K562 (cell line): Measurements from ENCODE around the gene TMEM108. TPM values are rescaled to one million over a fixed set of nuclear protein-coding genes. Genes with fewer than 3 reads are reported as not detected.

Source experiments
- ATAC-seq: fragments of 200-7000 bp; cut with Tn5 transposase; 3 replicates; pipeline ENCODE4 v1.9.1; 2020; ENCODE audit warnings: moderate library complexity
- BruUV-seq: library from RNA; stranded (reverse); fragments of 400-500 nt; replicated peaks from 2 replicates; lab custom pipeline; 2021; lab: Mats Ljungman, UMichigan
- CTCF ChIA-PET: fragments of 300-600 bp; formaldehyde crosslinking; extraction: SDS; loops from one replicate; lab custom pipeline; 2021; ENCODE audit warnings: low intra/inter-chr PET ratio; lab: Yijun Ruan, JAX
- POLR2A ChIA-PET: fragments of 300-600, 350-650 bp; sonication (Branson Sonifier 250); formaldehyde crosslinking; extraction: SDS; loops from one replicate; lab custom pipeline; 2021; ENCODE audit warnings: antibody characterized with exemption, inconsistent platforms; lab: Yijun Ruan, JAX
- DNase-seq, 4 experiments: peaks; one replicate each; pipeline versions ENCODE4 v3.0.0 to v3.0.0-alpha.2; 2011 to 2018; ENCODE audit warnings: low spot score in 3 of 4, mixed read lengths in 3 of 4; ENCODE audit errors: extremely low read depth in 1 of 4
- FAIRE-seq: peaks from 2 replicates; lab custom pipeline; 2011; peaks lifted over from hg19 to GRCh38; lab: Jason Lieb, UNC
- H2AFZ ChIP-seq: 2 replicates; pipeline ENCODE4 v1.6.0; 2011; ENCODE audit warnings: low read depth, low read length, control low read depth, inconsistent platforms
- H3K27ac ChIP-seq: fragments of 200-600 bp; 3 replicates; pipeline ENCODE4 v1.8.0; 2011; ENCODE audit warnings: low read depth, mild to moderate bottlenecking, control low read depth, inconsistent platforms, low read length, moderate library complexity, mixed read lengths; ENCODE audit errors: extremely low read depth
- H3K27me3 ChIP-seq, 2 experiments: fragments of 300-600 bp in 1 of 2; 2 replicates in 1 of 2; 3 replicates in 1 of 2; pipeline versions ENCODE4 v1.6.0 to v1.8.0; 2011; ENCODE audit warnings: inconsistent platforms in 2 of 2, low read length in 2 of 2, mild to moderate bottlenecking in 1 of 2, mixed read lengths in 1 of 2, moderate library complexity in 1 of 2; ENCODE audit not compliant: control insufficient read depth in 2 of 2, insufficient read depth in 2 of 2
- H3K36me3 ChIP-seq: fragments of 300-600 bp; 3 replicates; pipeline ENCODE4 v1.8.0; 2011; ENCODE audit warnings: mild to moderate bottlenecking, low read length, inconsistent platforms; ENCODE audit not compliant: control insufficient read depth, insufficient read depth
- H3K4me1 ChIP-seq, 2 experiments: fragments of 200-600 bp in 1 of 2; replicated peaks in 1 of 2; 2 replicates in 1 of 2; 3 replicates in 1 of 2; pipeline versions ENCODE4 v1.5.1 to v1.8.0; 2011; ENCODE audit warnings: inconsistent platforms in 2 of 2, low read length in 2 of 2, mild to moderate bottlenecking in 1 of 2, mixed read lengths in 1 of 2, moderate library complexity in 1 of 2; ENCODE audit not compliant: control insufficient read depth in 2 of 2, insufficient read depth in 2 of 2
- H3K4me2 ChIP-seq: 2 replicates; pipeline ENCODE4 v1.6.1; 2011; ENCODE audit warnings: low read length, control low read depth, inconsistent platforms, mixed read lengths; ENCODE audit not compliant: insufficient read depth
- H3K4me3 ChIP-seq: fragments of 200-600 bp; sonication (generic), shearing (Covaris generic); 2 replicates; pipeline ENCODE4 v1.5.1; 2016; ENCODE audit warnings: control low read depth, inconsistent platforms
- H3K79me2 ChIP-seq: fragments of 200-600 bp; 3 replicates; pipeline ENCODE4 v1.8.0; 2011; ENCODE audit warnings: low read length, inconsistent platforms; ENCODE audit not compliant: control insufficient read depth, insufficient read depth
- H3K9ac ChIP-seq, 2 experiments: 2 replicates each; pipeline versions ENCODE4 v1.6.0 to v1.6.1; 2011; ENCODE audit warnings: low read depth in 2 of 2, low read length in 2 of 2, control low read depth in 1 of 2, inconsistent platforms in 1 of 2, mild to moderate bottlenecking in 1 of 2, mixed read lengths in 1 of 2; ENCODE audit not compliant: insufficient read depth in 1 of 2
- H3K9me1 ChIP-seq: one replicate; pipeline ENCODE4 v1.6.0; 2011; ENCODE audit warnings: inconsistent platforms, mild to moderate bottlenecking, low read length, moderate library complexity; ENCODE audit not compliant: control insufficient read depth, insufficient read depth
- H3K9me3 ChIP-seq: replicated peaks from 2 replicates; pipeline ENCODE4 v1.5.1; 2011; ENCODE audit warnings: low read depth, low read length, inconsistent platforms; ENCODE audit not compliant: control insufficient read depth, insufficient read depth
- H4K20me1 ChIP-seq: replicated peaks from 2 replicates; pipeline ENCODE4 v1.6.1; 2011; ENCODE audit warnings: low read length, inconsistent platforms, mixed read lengths; ENCODE audit not compliant: control insufficient read depth, insufficient read depth
- ARHGAP35 ChIP-seq: fragments of 450-650 bp; IDR thresholded peaks from 2 replicates; pipeline ENCODE4 v1.6.1; 2018; ENCODE audit not compliant: partially characterized antibody
- GATA2 ChIP-seq: sonication (generic); formaldehyde crosslinking; IDR thresholded peaks from 2 replicates; pipeline ENCODE4 v1.4.0; 2020; ENCODE audit warnings: mild to moderate bottlenecking, missing genetic modification reagents
- HNRNPK ChIP-seq: fragments of 200-400 bp; formaldehyde crosslinking; IDR thresholded peaks from one replicate; pipeline ENCODE4 v1.6.1; 2018; ENCODE audit warnings: mild to moderate bottlenecking, low read depth, low read length; ENCODE audit not compliant: poor library complexity, severe bottlenecking
- KDM5B ChIP-seq: fragments of 200-600 bp; sonication (generic); IDR thresholded peaks from 2 replicates; pipeline ENCODE4 v1.6.1; 2012; ENCODE audit warnings: low read depth, mild to moderate bottlenecking, moderate library complexity, low read length, control low read depth, inconsistent platforms; ENCODE audit not compliant: insufficient replicate concordance
- MBD1 ChIP-seq: fragments of 250-450 bp; sonication (Bioruptor Pico); IDR thresholded peaks from 2 replicates; pipeline ENCODE4 v1.8.0; 2022; ENCODE audit warnings: inconsistent platforms
- NFXL1 ChIP-seq: fragments of 450-650 bp; formaldehyde crosslinking; IDR thresholded peaks from 2 replicates; pipeline ENCODE4 v1.4.0; 2021; ENCODE audit warnings: mild to moderate bottlenecking
- SETDB1 ChIP-seq: IDR thresholded peaks from one replicate; pipeline ENCODE4 v1.6.1; 2012; ENCODE audit warnings: low read length, control low read depth, inconsistent platforms
- SIRT6 ChIP-seq: IDR thresholded peaks from one replicate; pipeline ENCODE4 v1.6.1; 2012; ENCODE audit warnings: low read depth, mild to moderate bottlenecking, control low read depth, inconsistent platforms, low read length, moderate library complexity
- TCF15 ChIP-seq: fragments of 250-450 bp; sonication (Bioruptor Pico); IDR thresholded peaks from 2 replicates; pipeline ENCODE4 v1.8.0; 2022; ENCODE audit warnings: moderate library complexity, mild to moderate bottlenecking, inconsistent platforms
- YBX1 ChIP-seq: fragments of 450-650 bp; IDR thresholded peaks from 2 replicates; pipeline ENCODE4 v1.7.1; 2016; ENCODE audit warnings: mild to moderate bottlenecking
- ZNF518B ChIP-seq: fragments of 250-450 bp; sonication (Bioruptor Pico); IDR thresholded peaks from 2 replicates; pipeline ENCODE4 v1.5.0; 2021; ENCODE audit warnings: mild to moderate bottlenecking, moderate library complexity
- ZNF655 ChIP-seq: fragments of 250-450 bp; sonication (Bioruptor Pico); IDR thresholded peaks from 2 replicates; pipeline ENCODE4 v1.5.0; 2021
- ZNF766 ChIP-seq: fragments of 200-800 bp; sonication (Bioruptor generic); conservative IDR thresholded peaks from 2 replicates; pipeline ENCODE4 v1.6.1; 2016; ENCODE audit warnings: missing genetic modification characterization, missing compliant biosample characterization
- WGBS: fragments of 100-300 bp; shearing (Covaris generic); methylation state at CpG from one replicate; pipeline ENCODE4 v1.1.6; 2016; ENCODE audit warnings: low coverage, mixed read lengths; ENCODE audit not compliant: insufficient coverage; ENCODE audit errors: missing lambda C conversion rate; 5-methylcytosine and 5-hydroxymethylcytosine counted together
- in situ Hi-C: fragments of 300-500 bp; cut with MboI; formaldehyde crosslinking; loops from 4 replicates; pipeline ENCODE4 v1.15.0; 2018; ENCODE audit warnings: inconsistent platforms, mixed read lengths
- intact Hi-C: fragments of 100-400 bp; cut with micrococcal nuclease; formaldehyde crosslinking; loops from 2 replicates; pipeline ENCODE4 v1.14.2; 2022
- polyA plus RNA-seq, 8 experiments: library from polyadenylated mRNA; depleted of rRNA in 4 of 8; stranded (reverse) in 5 of 8; unstranded in 3 of 8; fragments of >200 nt; fragmentation: Nextera tagmentation in 2 of 8; fragmentation: Illumina TruSeq in 1 of 8; extraction: Ambion mirVana in 2 of 8; extraction: Trizol in 1 of 8; gene quantifications; 2 replicates each; pipeline versions ENCODE4 v1.2.1 to v1.2.3, GENCODE V29; 2011 to 2014; ENCODE audit warnings: inconsistent platforms in 1 of 8, missing spikeins in 1 of 8
- total RNA-seq, 7 experiments: library from RNA; depleted of rRNA in 6 of 7; stranded (reverse); fragments of >200 nt in 6 of 7; fragmentation: Illumina TruSeq in 2 of 7; extraction: Trizol in 2 of 7; gene quantifications; 2 replicates each; pipeline versions ENCODE4 v1.2.1 to v1.2.3, GENCODE V29; 2011 to 2021; ENCODE audit warnings: low replicate concordance in 1 of 7
- TF ChIP-seq, protein P1 (sequence below): IDR thresholded peaks from 2 replicates; pipeline ENCODE4 v1.6.1; 2014; ENCODE audit warnings: antibody characterized with exemption

TMEM108 gene
- total and polyA plus RNA-seq, 9 of the 15 experiments (the other 6 are each of a cell fraction or from before 2014, with no cell fraction given), result 0.65 to 11.1 (median 3.4) TPM

DNA sequence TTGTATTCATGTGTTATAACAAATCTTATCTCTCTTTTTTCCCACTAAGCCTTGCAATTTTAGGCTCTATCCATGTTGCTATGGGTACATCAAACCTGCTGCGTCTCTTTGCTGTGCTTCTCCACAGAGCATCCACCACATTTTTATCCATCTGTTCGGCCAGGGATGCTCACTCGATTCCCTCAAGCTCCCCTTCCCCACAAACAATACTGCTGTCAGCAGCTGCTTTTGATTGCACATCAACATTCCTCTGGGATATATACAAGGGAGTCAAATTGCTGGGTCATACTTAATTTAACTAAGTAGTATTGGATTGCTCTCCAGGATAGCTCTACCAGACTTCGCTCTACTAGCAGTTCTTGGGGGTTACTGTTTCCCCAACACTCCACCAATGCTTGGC, 36.8 kb downstream of the TMEM108 start:
- Histone ChIP-seq H3K27me3 (no peaks in the 10 kb centered on the region), H3K9me3 (no peaks in the 10 kb centered on the region), H3K9me1 (no peaks in the 10 kb centered on the region)
- ATAC-seq (no peak), DNase-seq (no peak), FAIRE-seq (no peak)
- intact Hi-C loops, result no loop called here
- TF ChIP-seq SETDB1 (no peak), NFXL1 (CRISPR knock-in tag) (no peak), SIRT6 (no peak), ZNF766 (CRISPR knock-in tag) (no peak), MBD1 (CRISPR knock-in tag) (no peak), YBX1 (no peak), KDM5B (no peak), ARHGAP35 (no peak), TCF15 (CRISPR knock-in tag) (no peak), ZNF518B (CRISPR knock-in tag) (no peak), ZNF655 (CRISPR knock-in tag) (no peak), HNRNPK (no peak), GATA2 (CRISPR knock-in tag) (no peak)
- TF ChIP-seq, protein P1, sequence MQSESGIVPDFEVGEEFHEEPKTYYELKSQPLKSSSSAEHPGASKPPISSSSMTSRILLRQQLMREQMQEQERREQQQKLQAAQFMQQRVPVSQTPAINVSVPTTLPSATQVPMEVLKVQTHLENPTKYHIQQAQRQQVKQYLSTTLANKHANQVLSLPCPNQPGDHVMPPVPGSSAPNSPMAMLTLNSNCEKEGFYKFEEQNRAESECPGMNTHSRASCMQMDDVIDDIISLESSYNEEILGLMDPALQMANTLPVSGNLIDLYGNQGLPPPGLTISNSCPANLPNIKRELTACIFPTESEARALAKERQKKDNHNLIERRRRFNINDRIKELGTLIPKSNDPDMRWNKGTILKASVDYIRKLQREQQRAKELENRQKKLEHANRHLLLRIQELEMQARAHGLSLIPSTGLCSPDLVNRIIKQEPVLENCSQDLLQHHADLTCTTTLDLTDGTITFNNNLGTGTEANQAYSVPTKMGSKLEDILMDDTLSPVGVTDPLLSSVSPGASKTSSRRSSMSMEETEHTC, result no peak
- TF ChIP-seq, all 486 proteins: peak for 0
- H3K9ac ChIP-seq, result no peak overlapping the region
- H4K20me1 ChIP-seq, result no peaks in the 10 kb centered on the region
- no peaks in the 10 kb centered on the region for H3K4me1 ChIP-seq
- H3K27ac ChIP-seq, result no peak overlapping the region
- no peak overlapping the region for H3K4me2 ChIP-seq
- no peak overlapping the region for H2AFZ ChIP-seq
- in situ Hi-C loops, result no loop called here
- CTCF ChIA-PET, result no interaction called here
- POLR2A ChIA-PET, result no interaction called here
- no peaks in the 10 kb centered on the region for H3K79me2 ChIP-seq
- no TSS peak for BruUV-seq
- no peaks in the 10 kb centered on the region for H3K36me3 ChIP-seq
- no peak overlapping the region for H3K4me3 ChIP-seq
- WGBS, result 40% methylated on average over 3 of the region's 4 CpGs
